K562 (cell line): Measurements from ENCODE around the gene DPYSL4. TPM values are rescaled to one million over a fixed set of nuclear protein-coding genes. Genes with fewer than 3 reads are reported as not detected.

Experiments
- ATAC-seq: fragments of 200-7000 bp; cut with Tn5 transposase; 3 replicates; pipeline ENCODE4 v1.9.1; 2020; ENCODE audit warnings: moderate library complexity
- BruUV-seq: library from RNA; stranded (reverse); fragments of 400-500 nt; replicated peaks from 2 replicates; lab custom pipeline; 2021; lab: Mats Ljungman, UMichigan
- CTCF ChIA-PET: fragments of 300-600 bp; formaldehyde crosslinking; extraction: SDS; loops from one replicate; lab custom pipeline; 2021; ENCODE audit warnings: low intra/inter-chr PET ratio; lab: Yijun Ruan, JAX
- POLR2A ChIA-PET: fragments of 300-600, 350-650 bp; sonication (Branson Sonifier 250); formaldehyde crosslinking; extraction: SDS; loops from one replicate; lab custom pipeline; 2021; ENCODE audit warnings: antibody characterized with exemption, inconsistent platforms; lab: Yijun Ruan, JAX
- DNase-seq, 4 experiments: peaks; one replicate each; pipeline versions ENCODE4 v3.0.0 to v3.0.0-alpha.2; 2011 to 2018; ENCODE audit warnings: low spot score in 3 of 4, mixed read lengths in 3 of 4; ENCODE audit errors: extremely low read depth in 1 of 4
- FAIRE-seq: peaks from 2 replicates; lab custom pipeline; 2011; peaks lifted over from hg19 to GRCh38; lab: Jason Lieb, UNC
- H2AFZ ChIP-seq: 2 replicates; pipeline ENCODE4 v1.6.0; 2011; ENCODE audit warnings: low read depth, low read length, control low read depth, inconsistent platforms
- H3K27ac ChIP-seq: fragments of 200-600 bp; 3 replicates; pipeline ENCODE4 v1.8.0; 2011; ENCODE audit warnings: low read depth, mild to moderate bottlenecking, control low read depth, inconsistent platforms, low read length, moderate library complexity, mixed read lengths; ENCODE audit errors: extremely low read depth
- H3K27me3 ChIP-seq, 2 experiments: fragments of 300-600 bp in 1 of 2; 2 replicates in 1 of 2; 3 replicates in 1 of 2; pipeline versions ENCODE4 v1.6.0 to v1.8.0; 2011; ENCODE audit warnings: inconsistent platforms in 2 of 2, low read length in 2 of 2, mild to moderate bottlenecking in 1 of 2, mixed read lengths in 1 of 2, moderate library complexity in 1 of 2; ENCODE audit not compliant: control insufficient read depth in 2 of 2, insufficient read depth in 2 of 2
- H3K36me3 ChIP-seq: fragments of 300-600 bp; 3 replicates; pipeline ENCODE4 v1.8.0; 2011; ENCODE audit warnings: mild to moderate bottlenecking, low read length, inconsistent platforms; ENCODE audit not compliant: control insufficient read depth, insufficient read depth
- H3K4me1 ChIP-seq, 2 experiments: fragments of 200-600 bp in 1 of 2; replicated peaks in 1 of 2; 2 replicates in 1 of 2; 3 replicates in 1 of 2; pipeline versions ENCODE4 v1.5.1 to v1.8.0; 2011; ENCODE audit warnings: inconsistent platforms in 2 of 2, low read length in 2 of 2, mild to moderate bottlenecking in 1 of 2, mixed read lengths in 1 of 2, moderate library complexity in 1 of 2; ENCODE audit not compliant: control insufficient read depth in 2 of 2, insufficient read depth in 2 of 2
- H3K4me2 ChIP-seq: 2 replicates; pipeline ENCODE4 v1.6.1; 2011; ENCODE audit warnings: low read length, control low read depth, inconsistent platforms, mixed read lengths; ENCODE audit not compliant: insufficient read depth
- H3K4me3 ChIP-seq: fragments of 200-600 bp; sonication (generic), shearing (Covaris generic); 2 replicates; pipeline ENCODE4 v1.5.1; 2016; ENCODE audit warnings: control low read depth, inconsistent platforms
- H3K79me2 ChIP-seq: fragments of 200-600 bp; 3 replicates; pipeline ENCODE4 v1.8.0; 2011; ENCODE audit warnings: low read length, inconsistent platforms; ENCODE audit not compliant: control insufficient read depth, insufficient read depth
- H3K9ac ChIP-seq, 2 experiments: 2 replicates each; pipeline versions ENCODE4 v1.6.0 to v1.6.1; 2011; ENCODE audit warnings: low read depth in 2 of 2, low read length in 2 of 2, control low read depth in 1 of 2, inconsistent platforms in 1 of 2, mild to moderate bottlenecking in 1 of 2, mixed read lengths in 1 of 2; ENCODE audit not compliant: insufficient read depth in 1 of 2
- H3K9me1 ChIP-seq: one replicate; pipeline ENCODE4 v1.6.0; 2011; ENCODE audit warnings: inconsistent platforms, mild to moderate bottlenecking, low read length, moderate library complexity; ENCODE audit not compliant: control insufficient read depth, insufficient read depth
- H3K9me3 ChIP-seq: replicated peaks from 2 replicates; pipeline ENCODE4 v1.5.1; 2011; ENCODE audit warnings: low read depth, low read length, inconsistent platforms; ENCODE audit not compliant: control insufficient read depth, insufficient read depth
- H4K20me1 ChIP-seq: replicated peaks from 2 replicates; pipeline ENCODE4 v1.6.1; 2011; ENCODE audit warnings: low read length, inconsistent platforms, mixed read lengths; ENCODE audit not compliant: control insufficient read depth, insufficient read depth
- ATF1 ChIP-seq, 2 experiments: fragments of 450-650 bp in 1 of 2; IDR thresholded peaks; 2 replicates each; pipeline ENCODE4 v1.6.1; 2016; ENCODE audit warnings: missing compliant biosample characterization in 1 of 2, missing genetic modification characterization in 1 of 2
- DDX20 ChIP-seq: fragments of 450-650 bp; IDR thresholded peaks from 2 replicates; pipeline ENCODE4 v1.6.1; 2016; ENCODE audit warnings: missing genetic modification characterization, low read depth, mild to moderate bottlenecking, missing compliant biosample characterization, moderate library complexity
- ELF4 ChIP-seq: fragments of 450-650 bp; formaldehyde crosslinking; IDR thresholded peaks from 2 replicates; pipeline ENCODE4 v1.4.0; 2022; ENCODE audit warnings: missing genetic modification characterization
- FOXO4 ChIP-seq: fragments of 450-650 bp; formaldehyde crosslinking; IDR thresholded peaks from 2 replicates; pipeline ENCODE4 v1.4.0; 2020; ENCODE audit warnings: mild to moderate bottlenecking, moderate library complexity
- HDAC2 ChIP-seq: fragments of 450-650 bp; IDR thresholded peaks from 2 replicates; pipeline ENCODE4 v1.6.1; 2016; ENCODE audit warnings: mild to moderate bottlenecking
- MYBL2 ChIP-seq, 2 experiments: fragments of 450-650 bp in 1 of 2; sonication (generic) in 1 of 2; formaldehyde crosslinking in 1 of 2; IDR thresholded peaks; 2 replicates each; pipeline versions ENCODE4 v1.6.1 to v1.8.1; 2017 to 2022; ENCODE audit warnings: borderline replicate concordance in 1 of 2, inconsistent platforms in 1 of 2, low read depth in 1 of 2, mild to moderate bottlenecking in 1 of 2, missing genetic modification reagents in 1 of 2, moderate library complexity in 1 of 2
- NFRKB ChIP-seq: fragments of 450-650 bp; IDR thresholded peaks from 2 replicates; pipeline ENCODE4 v1.6.1; 2016; ENCODE audit warnings: low read depth
- SIX5 ChIP-seq, 2 experiments: IDR thresholded peaks; 2 replicates each; pipeline ENCODE4 v1.6.1; 2011; ENCODE audit warnings: low read length in 2 of 2, borderline replicate concordance in 1 of 2, low read depth in 1 of 2, mild to moderate bottlenecking in 1 of 2, moderate library complexity in 1 of 2; ENCODE audit not compliant: insufficient read depth in 1 of 2
- TAL1 ChIP-seq: fragments of 450-650 bp; IDR thresholded peaks from 2 replicates; pipeline ENCODE4 v1.6.1; 2016; ENCODE audit warnings: mild to moderate bottlenecking
- TCF7L2 ChIP-seq: fragments of 150-350 bp; IDR thresholded peaks from 2 replicates; pipeline ENCODE4 v1.6.1; 2016; ENCODE audit warnings: low read depth, mild to moderate bottlenecking, low read length, moderate library complexity
- ZBTB26 ChIP-seq: fragments of 450-650 bp; formaldehyde crosslinking; IDR thresholded peaks from 2 replicates; pipeline ENCODE4 v1.4.0; 2022; ENCODE audit warnings: missing genetic modification characterization
- ZBTB34 ChIP-seq: fragments of 250-450 bp; sonication (Bioruptor Pico); IDR thresholded peaks from 2 replicates; pipeline ENCODE4 v1.8.0; 2021; ENCODE audit warnings: mild to moderate bottlenecking, moderate library complexity
- WGBS: fragments of 100-300 bp; shearing (Covaris generic); methylation state at CpG from one replicate; pipeline ENCODE4 v1.1.6; 2016; ENCODE audit warnings: low coverage, mixed read lengths; ENCODE audit not compliant: insufficient coverage; ENCODE audit errors: missing lambda C conversion rate; 5-methylcytosine and 5-hydroxymethylcytosine counted together
- in situ Hi-C: fragments of 300-500 bp; cut with MboI; formaldehyde crosslinking; loops from 4 replicates; pipeline ENCODE4 v1.15.0; 2018; ENCODE audit warnings: inconsistent platforms, mixed read lengths
- intact Hi-C: fragments of 100-400 bp; cut with micrococcal nuclease; formaldehyde crosslinking; loops from 2 replicates; pipeline ENCODE4 v1.14.2; 2022
- polyA plus RNA-seq, 8 experiments: library from polyadenylated mRNA; depleted of rRNA in 4 of 8; stranded (reverse) in 5 of 8; unstranded in 3 of 8; fragments of >200 nt; fragmentation: Nextera tagmentation in 2 of 8; fragmentation: Illumina TruSeq in 1 of 8; extraction: Ambion mirVana in 2 of 8; extraction: Trizol in 1 of 8; gene quantifications; 2 replicates each; pipeline versions ENCODE4 v1.2.1 to v1.2.3, GENCODE V29; 2011 to 2014; ENCODE audit warnings: inconsistent platforms in 1 of 8, missing spikeins in 1 of 8
- total RNA-seq, 7 experiments: library from RNA; depleted of rRNA in 6 of 7; stranded (reverse); fragments of >200 nt in 6 of 7; fragmentation: Illumina TruSeq in 2 of 7; extraction: Trizol in 2 of 7; gene quantifications; 2 replicates each; pipeline versions ENCODE4 v1.2.1 to v1.2.3, GENCODE V29; 2011 to 2021; ENCODE audit warnings: low replicate concordance in 1 of 7

Gene DPYSL4
- total and polyA plus RNA-seq, 9 of the 15 experiments (the other 6 are each of a cell fraction or from before 2014, with no cell fraction given): 0.03 TPM; not detected in 8

GRCh38 chr10:132253092-132253687 is 66.4 kb downstream of the DPYSL4 start (continued):
- TF ChIP-seq ATF1 (CRISPR knock-in tag; IDR thresholded peaks at IDR 0.05) (no peak), ATF1 (tag; IDR thresholded peaks at IDR 0.05) (no peak), HDAC2 (no peak), DDX20 (tag) (no peak), TCF7L2 (no peak), NFRKB (no peak), FOXO4 (CRISPR knock-in tag) (no peak), SIX5 (IDR thresholded peaks at IDR 0.05; ENCODE audit: borderline replicate concordance in 1 of 2, insufficient read depth in 1 of 2, low read depth in 1 of 2, low read length in 2 of 2) (no peak), ZBTB26 (CRISPR knock-in tag) (no peak)

- H3K27me3 ChIP-seq: peaks cover 0 to 23% of the 10 kb centered on the region in 2 experiments; a peak in 2 of 5 replicates
- ATAC-seq (no peak), DNase-seq (no peak), FAIRE-seq (no peak)
- H3K79me2 ChIP-seq: no peaks in the 10 kb centered on the region
- H3K4me1 ChIP-seq: peaks cover 0 to 10% of the 10 kb centered on the region in 2 experiments; a peak in 2 of 5 replicates
- H4K20me1 ChIP-seq: no peaks in the 10 kb centered on the region
- H3K9ac ChIP-seq: no peak overlapping the region
- H3K9me1 ChIP-seq: no peaks in the 10 kb centered on the region
- no peaks in the 10 kb centered on the region for H3K9me3 ChIP-seq
- no peak overlapping the region for H3K27ac ChIP-seq
- in situ Hi-C loops (no loop called here), intact Hi-C loops (no loop called here)
- no peaks in the 10 kb centered on the region for H3K36me3 ChIP-seq
- WGBS: 7% methylated on average over 8 of the region's 14 CpGs
- CTCF ChIA-PET: no interaction called here
- BruUV-seq: no TSS peak
- no peak overlapping the region for H3K4me2 ChIP-seq
- H3K4me3 ChIP-seq: no peak overlapping the region
- no peak overlapping the region for H2AFZ ChIP-seq
- POLR2A ChIA-PET: no interaction called here
- no peak for TF ChIP-seq TAL1
- TF ChIP-seq ELF4: no peak
- no peak for TF ChIP-seq MYBL2 (IDR thresholded peaks at IDR 0.05; ENCODE audit: low read depth)
- TF ChIP-seq MYBL2 (CRISPR knock-in tag; IDR thresholded peaks at IDR 0.05; ENCODE audit: borderline replicate concordance): no peak
- TF ChIP-seq ZBTB34 (CRISPR knock-in tag): no peak
These were observed 68.1 kb downstream of the DPYSL4 start for GRCh38 chr10:132254841-132255240.
